H1 (cell line): ENCODE measurements around the gene STIL. TPM values are rescaled to one million over a fixed set of nuclear protein-coding genes. Genes with fewer than 3 reads are reported as not detected.

Experiments
- CTCF ChIA-PET: fragments of 300-600 bp; sonication (Branson Sonifier 250); formaldehyde crosslinking; loops from one replicate; lab custom pipeline; 2021; ENCODE audit not compliant: partially characterized antibody; lab: Charles Lee
- POLR2A ChIA-PET: fragments of 300-600 bp; sonication (Branson Sonifier 250); formaldehyde crosslinking; loops from one replicate; lab custom pipeline; 2021; ENCODE audit warnings: inconsistent platforms; ENCODE audit not compliant: partially characterized antibody; lab: Charles Lee
- DNase-seq, 2 experiments: peaks; one replicate each; pipeline versions ENCODE4 v3.0.0 to v3.0.0-alpha.2; 2010 to 2022; ENCODE audit warnings: low spot score in 2 of 2, low read depth in 1 of 2, mixed read lengths in 1 of 2
- FAIRE-seq: peaks from 2 replicates; lab custom pipeline; 2011; peaks lifted over from hg19 to GRCh38; lab: Jason Lieb, UNC
- H2AFZ ChIP-seq: 2 replicates; pipeline ENCODE4 v1.8.1; 2012; ENCODE audit warnings: low read length, inconsistent platforms
- H2AK5ac ChIP-seq: 2 replicates; pipeline ENCODE4 v1.6.1; 2013; ENCODE audit warnings: low read depth, low read length
- H2BK120ac ChIP-seq: replicated peaks from 2 replicates; pipeline ENCODE3; 2013; ENCODE audit warnings: low read depth, low read length, inconsistent platforms
- H2BK12ac ChIP-seq: 2 replicates; pipeline ENCODE4 v1.6.1; 2013; ENCODE audit warnings: low read depth, low read length
- H2BK15ac ChIP-seq: 2 replicates; pipeline ENCODE4 v1.6.1; 2013; ENCODE audit warnings: low read length
- H2BK20ac ChIP-seq: 2 replicates; pipeline ENCODE4 v1.6.1; 2013; ENCODE audit warnings: low read length
- H2BK5ac ChIP-seq: 2 replicates; pipeline ENCODE4 v1.6.1; 2013; ENCODE audit warnings: low read depth, low read length
- H3K14ac ChIP-seq: 2 replicates; pipeline ENCODE4 v1.6.1; 2013; ENCODE audit warnings: inconsistent platforms; ENCODE audit not compliant: insufficient read length
- H3K18ac ChIP-seq: 2 replicates; pipeline ENCODE4 v1.6.1; 2013; ENCODE audit warnings: low read length; ENCODE audit errors: extremely low read depth
- H3K23ac ChIP-seq: 2 replicates; pipeline ENCODE4 v1.6.1; 2013; ENCODE audit warnings: inconsistent platforms; ENCODE audit not compliant: insufficient read length
- H3K23me2 ChIP-seq: 2 replicates; pipeline ENCODE4 v1.6.1; 2013; ENCODE audit warnings: low read depth, low read length
- H3K27ac ChIP-seq: 2 replicates; pipeline ENCODE4 v1.6.1; 2011; ENCODE audit warnings: low read depth, low read length, inconsistent platforms
- H3K27me3 ChIP-seq, 4 experiments: replicated peaks in 1 of 4; 1 replicate in 1 of 4; 2 replicates in 3 of 4; pipeline versions ENCODE4 v1.6.1 to v1.8.1; 2011 to 2013; ENCODE audit warnings: low read length in 3 of 4, mild to moderate bottlenecking in 3 of 4, inconsistent platforms in 2 of 4, mixed read lengths in 2 of 4, moderate library complexity in 1 of 4; ENCODE audit not compliant: control insufficient read depth in 3 of 4, insufficient read depth in 3 of 4; ENCODE audit errors: extremely low read depth in 1 of 4
- H3K36me3 ChIP-seq, 4 experiments: 2 replicates each; pipeline versions ENCODE4 v1.6.1 to v1.8.1; 2011 to 2013; ENCODE audit warnings: mild to moderate bottlenecking in 4 of 4, low read length in 3 of 4, moderate library complexity in 2 of 4, control low read depth in 1 of 4, inconsistent platforms in 1 of 4; ENCODE audit not compliant: insufficient read depth in 4 of 4, control insufficient read depth in 2 of 4
- H3K4ac ChIP-seq: replicated peaks from 2 replicates; pipeline ENCODE3; 2013; ENCODE audit warnings: low read length, low read depth, mixed read lengths, inconsistent platforms; ENCODE audit not compliant: insufficient read length
- H3K4me1 ChIP-seq, 4 experiments: replicated peaks in 1 of 4; 1 replicate in 1 of 4; 2 replicates in 3 of 4; pipeline versions ENCODE4 v1.6.1 to v1.8.1; 2011 to 2013; ENCODE audit warnings: low read length in 3 of 4, inconsistent platforms in 2 of 4, mixed read lengths in 1 of 4; ENCODE audit not compliant: insufficient read depth in 4 of 4, control insufficient read depth in 3 of 4
- H3K4me2 ChIP-seq, 2 experiments: 2 replicates each; pipeline versions ENCODE4 v1.6.1 to v1.8.1; 2011 to 2013; ENCODE audit warnings: low read depth in 2 of 2, low read length in 2 of 2, control low read depth in 1 of 2, inconsistent platforms in 1 of 2, mild to moderate bottlenecking in 1 of 2; ENCODE audit not compliant: insufficient read depth in 1 of 2
- H3K4me3 ChIP-seq, 4 experiments: fragments of 200-600, 300-600 bp in 1 of 4; sonication (generic), shearing (Covaris generic), sonication (Bioruptor Twin) in 1 of 4; 2 replicates each; pipeline versions ENCODE4 v1.5.1 to v1.8.1; 2011 to 2016; ENCODE audit warnings: low read length in 4 of 4, low read depth in 3 of 4, control low read depth in 2 of 4, inconsistent platforms in 2 of 4, mild to moderate bottlenecking in 2 of 4, mixed read lengths in 1 of 4, moderate library complexity in 1 of 4; ENCODE audit not compliant: insufficient read depth in 2 of 4; ENCODE audit errors: extremely low read depth in 1 of 4
- H3K56ac ChIP-seq: replicated peaks from 2 replicates; pipeline ENCODE3; 2013; ENCODE audit warnings: low read depth, mild to moderate bottlenecking, mixed read lengths, low read length, inconsistent platforms; ENCODE audit not compliant: insufficient read length
- H3K79me1 ChIP-seq: 2 replicates; pipeline ENCODE4 v1.6.1; 2013; ENCODE audit warnings: low read depth, low read length, control low read depth
- H3K79me2 ChIP-seq, 2 experiments: 2 replicates each; pipeline versions ENCODE4 v1.6.1 to v1.8.1; 2012 to 2013; ENCODE audit warnings: low read length in 2 of 2, mild to moderate bottlenecking in 2 of 2, inconsistent platforms in 1 of 2; ENCODE audit not compliant: insufficient read depth in 2 of 2, control insufficient read depth in 1 of 2
- H3K9ac ChIP-seq, 4 experiments: replicated peaks in 1 of 4; 1 replicate in 1 of 4; 2 replicates in 3 of 4; pipeline versions ENCODE4 v1.6.1 to v1.8.1; 2011 to 2013; ENCODE audit warnings: low read depth in 3 of 4, low read length in 3 of 4, control low read depth in 2 of 4, mild to moderate bottlenecking in 2 of 4, moderate library complexity in 2 of 4, inconsistent platforms in 1 of 4; ENCODE audit errors: extremely low read depth in 1 of 4
- H3K9me3 ChIP-seq, 2 experiments: 2 replicates each; pipeline versions ENCODE4 v1.6.1 to v1.8.1; 2012 to 2013; ENCODE audit warnings: mild to moderate bottlenecking in 2 of 2, moderate library complexity in 2 of 2, control low read depth in 1 of 2, inconsistent platforms in 1 of 2, low read depth in 1 of 2, low read length in 1 of 2, mixed read lengths in 1 of 2; ENCODE audit not compliant: insufficient read depth in 2 of 2
- H4K20me1 ChIP-seq, 2 experiments: replicated peaks in 1 of 2; 2 replicates each; pipeline versions ENCODE3 to v1.8.1; 2011 to 2013; ENCODE audit warnings: inconsistent platforms in 2 of 2, low read length in 2 of 2, mild to moderate bottlenecking in 1 of 2; ENCODE audit not compliant: insufficient read depth in 2 of 2, control insufficient read depth in 1 of 2
- H4K5ac ChIP-seq: 2 replicates; pipeline ENCODE4 v1.6.1; 2013; ENCODE audit warnings: low read length, low read depth, mixed read lengths, inconsistent platforms; ENCODE audit not compliant: insufficient read length
- H4K8ac ChIP-seq: 2 replicates; pipeline ENCODE4 v1.8.0; 2013; ENCODE audit warnings: mild to moderate bottlenecking, moderate library complexity, low read length, inconsistent platforms; ENCODE audit not compliant: insufficient read depth; ENCODE audit errors: extremely low read depth
- H4K91ac ChIP-seq: replicated peaks from 2 replicates; pipeline ENCODE3; 2013; ENCODE audit warnings: low read length, mixed read lengths, inconsistent platforms; ENCODE audit not compliant: insufficient read length
- ASH2L ChIP-seq: fragments of 200-600, 300-600 bp; sonication (generic); IDR thresholded peaks from one replicate; pipeline ENCODE4 v1.7.1; 2017; ENCODE audit warnings: low read length
- CBX5 ChIP-seq: fragments of 300-800, 300-1000 bp; sonication (generic); IDR thresholded peaks from 2 replicates; pipeline ENCODE4 v1.7.1; 2016; ENCODE audit warnings: antibody characterized with exemption, low read length, low read depth
- FOSL1 ChIP-seq: IDR thresholded peaks from 2 replicates; pipeline ENCODE4 v1.6.1; 2011; ENCODE audit warnings: mild to moderate bottlenecking, low read depth, low read length, moderate library complexity; ENCODE audit not compliant: insufficient read depth
- JUND ChIP-seq: IDR thresholded peaks from 2 replicates; pipeline ENCODE4 v1.6.1; 2011; ENCODE audit warnings: mild to moderate bottlenecking, improper control_type of control experiment, low read length
- KDM1A ChIP-seq: fragments of 200-600, 300-600 bp; sonication (generic); IDR thresholded peaks from 2 replicates; pipeline ENCODE4 v1.7.1; 2016; ENCODE audit warnings: mild to moderate bottlenecking, low read length, borderline replicate concordance
- POLR2A ChIP-seq, 2 experiments: IDR thresholded peaks; 1 replicate in 1 of 2; 2 replicates in 1 of 2; pipeline ENCODE4 v1.6.1; 2011; ENCODE audit warnings: low read depth in 2 of 2, low read length in 2 of 2, mild to moderate bottlenecking in 2 of 2; ENCODE audit errors: control extremely low read depth in 1 of 2
- POLR2AphosphoS5 ChIP-seq: IDR thresholded peaks from 2 replicates; pipeline ENCODE4 v1.6.1; 2011; ENCODE audit warnings: low read depth, low read length
- SIN3A ChIP-seq, 2 experiments: IDR thresholded peaks in 1 of 2; conservative IDR thresholded peaks in 1 of 2; 2 replicates each; pipeline ENCODE4 v1.6.1; 2011 to 2012; ENCODE audit warnings: low read length in 2 of 2, improper control_type of control experiment in 1 of 2, low read depth in 1 of 2, mild to moderate bottlenecking in 1 of 2
- SIRT6 ChIP-seq: IDR thresholded peaks from one replicate; pipeline ENCODE4 v1.7.1; 2012; ENCODE audit warnings: low read length, inconsistent platforms
- TAF7 ChIP-seq: optimal IDR thresholded peaks from 2 replicates; pipeline ENCODE3; 2011; ENCODE audit warnings: low read depth, mild to moderate bottlenecking, inconsistent platforms, low read length, moderate library complexity, borderline replicate concordance
- TCF12 ChIP-seq: IDR thresholded peaks from 2 replicates; pipeline ENCODE4 v1.6.1; 2011; ENCODE audit warnings: low read depth, mild to moderate bottlenecking, low read length
- TEAD4 ChIP-seq: IDR thresholded peaks from 2 replicates; pipeline ENCODE4 v1.6.1; 2012; ENCODE audit warnings: low read depth, low read length, inconsistent platforms, mixed read lengths
- WGBS, 2 experiments: shearing (Covaris generic) in 1 of 2; methylation state at CpG; one replicate each; pipeline versions ENCODE4 v1.1.6 to v1.1.7; 2013 to 2015; ENCODE audit warnings: low lambda C conversion rate in 2 of 2, mixed read lengths in 2 of 2, inconsistent platforms in 1 of 2, low coverage in 1 of 2, missing lambda C conversion rate in 1 of 2; ENCODE audit not compliant: insufficient replicate concordance in 2 of 2, insufficient coverage in 1 of 2, insufficient read length in 1 of 2; ENCODE audit errors: extremely low coverage in 1 of 2, missing lambda C conversion rate in 1 of 2; 5-methylcytosine and 5-hydroxymethylcytosine counted together
- polyA plus RNA-seq, 7 experiments: library from polyadenylated mRNA; depleted of rRNA in 3 of 7; stranded (reverse) in 5 of 7; unstranded in 2 of 7; fragments of >200 nt in 5 of 7; fragments of 200-250 nt in 2 of 7; gene quantifications; 1 replicate in 5 of 7; 2 replicates in 1 of 7; 4 replicates in 1 of 7; pipeline versions ENCODE4 v1.2.1 to v1.2.3, GENCODE V29; 2011 to 2013; ENCODE audit warnings: missing spikeins in 2 of 7, mixed read lengths in 2 of 7
- total RNA-seq: library from RNA; stranded (reverse); fragmentation: NEBNext Ultra II Directional; extraction: Animal tissue kit (Norgen Biotek cat#: 25700); gene quantifications from 2 replicates; pipeline ENCODE4 v1.2.1, GENCODE V29; 2021

Gene STIL
- total and polyA plus RNA-seq, 2 of the 8 experiments (the other 6 are each of a cell fraction or from before 2014, with no cell fraction given) = 13.6 to 25.1 TPM

DNA sequence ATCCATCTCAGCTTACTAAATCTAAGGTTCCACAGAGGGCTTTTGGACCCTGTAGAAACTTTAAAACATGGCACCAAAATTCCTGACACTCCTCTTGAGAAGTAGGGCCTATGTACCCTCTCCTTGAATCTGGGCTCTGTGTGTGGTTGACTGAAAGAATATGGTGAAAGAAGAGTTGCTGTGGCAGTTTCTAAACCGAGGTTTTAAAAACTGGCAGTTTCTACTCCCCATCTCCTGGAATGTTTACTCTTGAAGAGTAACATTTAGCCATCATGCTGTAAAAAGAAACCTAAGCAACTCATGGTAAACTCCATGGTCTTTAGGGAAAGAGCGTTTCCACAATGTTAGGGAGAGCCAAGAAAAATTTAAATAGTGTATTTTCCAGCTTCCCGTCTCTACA lies 15.0 kb upstream of the STIL start:
- no peak overlapping the region for H2AK5ac ChIP-seq
- H3K79me2 ChIP-seq = no peaks in the 10 kb centered on the region
- H3K4me3 ChIP-seq = no peak overlapping the region
- H3K27me3 ChIP-seq = no peaks in the 10 kb centered on the region
- DNase-seq (no peak), FAIRE-seq (no peak)
- WGBS, 2 experiments = 79% methylated on average over 3 of the region's 3 CpGs; no CpG with 5 or more reads in 1 of the 2 experiments
- no peaks in the 10 kb centered on the region; the same call in 1 of the 2 replicates for H3K23me2 ChIP-seq
- no peaks in the 10 kb centered on the region for H3K36me3 ChIP-seq
- H2AFZ ChIP-seq = no peak overlapping the region
- CTCF ChIA-PET = interaction anchor here (0.9 to 2.9 kb wide), 4 partner anchors 10 to 79 kb away, joined by 3 to 12 read pairs (median 3); no protein-coding TSS in a partner anchor
- H3K18ac ChIP-seq = no peak overlapping the region
- no peak overlapping the region for H3K14ac ChIP-seq
- no peak overlapping the region for H3K27ac ChIP-seq
- H3K4me1 ChIP-seq = peaks cover 0 to 5% (median 3%) of the 10 kb centered on the region in 4 experiments; a peak in 3 of 7 replicates
- TF ChIP-seq SIRT6 = no peak
- no peak for TF ChIP-seq POLR2A (IDR thresholded peaks at IDR 0.05; ENCODE audit: control extremely low read depth in 1 of 2, low read depth in 2 of 2, low read length in 2 of 2)
- TF ChIP-seq TCF12 = no peak
- TF ChIP-seq KDM1A = no peak
- TF ChIP-seq JUND = no peak
- TF ChIP-seq CBX5 = no peak
- TF ChIP-seq TAF7 = no peak
- no peak for TF ChIP-seq ASH2L
- TF ChIP-seq TEAD4 = no peak
- no peak for TF ChIP-seq POLR2AphosphoS5
- TF ChIP-seq FOSL1 = no peak
- no peak for TF ChIP-seq SIN3A (conservative IDR thresholded peaks at IDR 0.05 in 1 of 2, IDR thresholded peaks at IDR 0.05 in 1 of 2; ENCODE audit: low read depth in 1 of 2, low read length in 2 of 2)
- no peak overlapping the region for H2BK120ac ChIP-seq
- no peaks in the 10 kb centered on the region for H4K20me1 ChIP-seq
- POLR2A ChIA-PET = interaction anchor here (1.7 kb wide), 1 partner anchor 15 kb away, joined by 7 read pairs; the partner anchor contains the start of gene STIL
- no peak overlapping the region for H2BK20ac ChIP-seq
- no peak overlapping the region for H3K9ac ChIP-seq
- no peaks in the 10 kb centered on the region for H3K79me1 ChIP-seq
- H2BK15ac ChIP-seq = no peak overlapping the region
- no peak overlapping the region for H2BK12ac ChIP-seq
- no peak overlapping the region for H4K91ac ChIP-seq
- H3K56ac ChIP-seq = no peak overlapping the region
- no peak overlapping the region for H3K4ac ChIP-seq
- H2BK5ac ChIP-seq = no peak overlapping the region
- no peak overlapping the region for H4K5ac ChIP-seq
- no peak overlapping the region for H3K4me2 ChIP-seq
- H4K8ac ChIP-seq = no peak overlapping the region
- H3K23ac ChIP-seq = no peak overlapping the region
- no peaks in the 10 kb centered on the region for H3K9me3 ChIP-seq
